Stimulated activated CD4-positive, alpha-beta T cell treated with anti-CD3 and anti-CD28 coated beads, Interleukin-2, amount 100 ng/mL, for 48 hours (primary cell): Measurements from ENCODE around the gene ZMAT3.
"Not testable (repeated sequence)": the region's sequence is repeated elsewhere in the genome, so short reads cannot be mapped to it uniquely, and the experiment has no call there.

Source experiments
- DNase-seq, 2 donors: peaks; one replicate each; pipeline ENCODE4 v3.0.0-alpha.2; 2020

Gene ZMAT3

DNA sequence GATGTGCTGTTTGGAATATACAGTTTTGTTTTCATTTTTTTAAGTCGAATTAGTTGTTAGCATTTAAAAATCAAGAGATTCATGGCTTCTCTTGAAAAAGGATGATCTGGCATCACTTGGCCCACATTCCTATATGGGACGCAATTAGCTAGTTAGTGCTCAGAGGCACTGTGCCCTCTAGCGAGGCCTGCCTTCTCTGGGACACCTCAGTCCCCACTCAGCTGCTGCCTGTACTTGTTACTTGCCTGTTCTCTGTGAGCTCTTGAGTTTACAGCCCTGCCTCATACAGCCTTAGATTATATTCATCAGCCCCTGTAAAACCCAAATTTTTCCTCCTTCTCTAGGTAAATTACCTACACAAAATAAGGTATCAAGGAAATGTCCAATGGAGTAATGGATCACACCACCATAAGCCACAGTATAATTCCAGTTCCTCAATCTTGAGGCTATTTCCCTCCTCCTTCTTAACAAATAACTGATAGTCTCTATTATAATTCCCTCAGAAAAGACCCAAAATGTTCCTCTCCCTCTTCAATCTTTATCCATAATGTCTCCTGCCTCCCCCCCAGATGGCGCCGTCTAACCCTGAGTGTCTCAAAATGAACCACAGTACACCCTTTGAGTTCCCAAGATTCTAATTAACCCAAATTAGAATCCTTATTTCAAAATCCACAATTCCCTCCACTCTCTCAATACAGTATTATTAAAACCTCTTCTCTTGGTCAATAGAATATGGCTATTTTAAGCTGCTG, 2.7 kb downstream of the ZMAT3 start:
- peak; percentile 13 to 47 for DNase-seq

DNA sequence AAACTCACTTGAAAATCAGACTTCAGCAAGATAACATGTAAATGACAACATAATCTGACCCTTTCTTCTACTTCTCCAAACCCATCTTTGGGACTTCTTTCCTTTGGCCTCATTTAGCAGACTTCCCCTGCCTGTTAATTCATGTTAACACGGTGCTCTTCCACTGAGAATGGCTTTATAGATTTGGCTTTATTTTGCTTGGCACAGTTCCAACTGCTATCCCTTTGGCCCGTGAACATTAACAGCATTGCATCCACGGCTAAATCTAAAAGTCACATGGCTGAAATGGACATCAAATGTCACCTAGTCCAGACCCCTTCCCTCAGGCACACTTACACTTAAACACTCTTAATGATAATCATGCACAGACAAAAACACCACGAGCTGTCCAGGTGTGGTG, 3.8 kb downstream of the ZMAT3 start:
- DNase-seq, result no peak

DNA sequence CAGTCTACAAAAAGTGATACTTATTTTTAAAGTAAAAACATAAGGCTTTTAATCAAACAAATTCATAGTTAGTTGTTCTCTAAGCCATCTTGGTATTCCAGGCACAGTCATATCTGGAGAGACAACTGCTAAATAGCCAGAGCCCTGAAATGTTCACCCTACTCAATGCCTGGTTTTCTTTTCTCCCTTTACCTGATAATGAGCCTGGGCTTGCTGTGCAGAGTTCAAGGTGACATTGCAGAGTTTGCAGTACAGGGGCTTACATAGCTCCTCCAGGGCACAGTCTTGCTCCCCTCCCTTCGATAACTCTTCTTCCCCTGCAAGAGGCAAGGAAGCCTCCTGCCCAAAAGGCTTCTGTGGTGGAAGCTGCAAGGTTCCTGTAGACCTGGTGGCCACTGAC, 4.3 kb downstream of the ZMAT3 start:
- no peak for DNase-seq

DNA sequence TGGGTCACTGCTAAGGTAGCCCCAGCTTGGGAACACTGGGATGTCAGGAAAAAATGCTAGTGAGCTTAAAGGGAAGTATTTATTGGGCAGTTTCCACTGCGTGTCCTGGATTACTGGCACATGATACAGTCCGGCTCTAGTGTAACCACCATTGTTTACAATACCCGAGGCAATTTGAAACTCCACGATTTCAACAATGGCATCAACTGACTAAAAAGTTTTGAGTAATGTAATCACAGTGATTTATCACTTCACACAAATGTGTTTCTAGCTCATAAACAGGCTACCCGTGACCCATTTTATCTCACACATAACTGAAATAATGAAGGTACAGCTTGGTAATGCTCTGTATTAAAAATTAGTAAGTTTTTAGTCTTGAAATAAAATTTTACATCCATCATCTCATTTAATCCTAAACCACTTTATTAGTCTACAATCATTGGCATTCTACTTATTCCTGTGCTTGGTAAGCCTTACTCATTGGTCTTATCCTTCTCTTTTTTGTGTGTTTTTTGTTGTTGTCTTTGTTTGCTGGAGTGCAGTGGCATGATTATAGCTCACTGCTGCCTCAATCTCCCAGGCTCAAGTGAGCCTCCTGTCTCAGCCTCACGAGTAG, 7.6 kb downstream of the ZMAT3 start:
- no peak for DNase-seq

DNA sequence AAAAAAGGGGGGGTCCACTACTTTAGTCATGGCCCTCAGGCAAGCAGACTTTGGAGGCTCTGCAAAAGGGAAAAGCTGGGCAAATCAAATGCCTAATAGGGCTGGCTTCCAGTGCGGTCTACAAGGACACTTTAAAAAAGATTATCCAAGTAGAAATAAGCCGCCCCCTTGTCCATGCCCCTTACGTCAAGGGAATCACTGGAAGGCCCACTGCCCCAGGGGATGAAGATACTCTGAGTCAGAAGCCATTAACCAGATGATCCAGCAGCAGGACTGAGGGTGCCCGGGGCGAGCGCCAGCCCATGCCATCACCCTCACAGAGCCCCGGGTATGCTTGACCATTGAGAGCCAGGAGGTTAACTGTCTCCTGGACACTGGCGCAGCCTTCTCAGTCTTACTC, 15.3 kb downstream of the ZMAT3 start:
- DNase-seq, result no peak

DNA sequence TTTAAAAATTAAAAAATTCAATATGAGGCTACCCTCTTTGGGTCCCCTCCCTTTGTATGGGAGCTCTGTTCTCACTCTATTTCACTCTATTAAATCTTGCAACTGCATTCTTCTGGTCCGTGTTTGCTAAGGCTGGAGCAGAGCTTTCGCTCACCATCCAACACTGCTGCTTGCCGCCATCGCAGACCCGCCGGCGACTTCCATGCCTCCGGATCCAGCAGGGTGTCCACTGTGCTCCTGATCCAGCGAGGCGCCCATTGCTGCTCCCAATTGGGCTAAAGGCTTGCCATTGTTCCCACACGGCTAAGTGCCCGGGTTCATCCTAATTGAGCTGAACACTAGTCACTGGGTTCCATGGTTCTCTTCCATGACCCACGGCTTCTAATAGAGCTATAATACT, 17.0 kb downstream of the ZMAT3 start:
- not testable (repeated sequence) for DNase-seq

DNA sequence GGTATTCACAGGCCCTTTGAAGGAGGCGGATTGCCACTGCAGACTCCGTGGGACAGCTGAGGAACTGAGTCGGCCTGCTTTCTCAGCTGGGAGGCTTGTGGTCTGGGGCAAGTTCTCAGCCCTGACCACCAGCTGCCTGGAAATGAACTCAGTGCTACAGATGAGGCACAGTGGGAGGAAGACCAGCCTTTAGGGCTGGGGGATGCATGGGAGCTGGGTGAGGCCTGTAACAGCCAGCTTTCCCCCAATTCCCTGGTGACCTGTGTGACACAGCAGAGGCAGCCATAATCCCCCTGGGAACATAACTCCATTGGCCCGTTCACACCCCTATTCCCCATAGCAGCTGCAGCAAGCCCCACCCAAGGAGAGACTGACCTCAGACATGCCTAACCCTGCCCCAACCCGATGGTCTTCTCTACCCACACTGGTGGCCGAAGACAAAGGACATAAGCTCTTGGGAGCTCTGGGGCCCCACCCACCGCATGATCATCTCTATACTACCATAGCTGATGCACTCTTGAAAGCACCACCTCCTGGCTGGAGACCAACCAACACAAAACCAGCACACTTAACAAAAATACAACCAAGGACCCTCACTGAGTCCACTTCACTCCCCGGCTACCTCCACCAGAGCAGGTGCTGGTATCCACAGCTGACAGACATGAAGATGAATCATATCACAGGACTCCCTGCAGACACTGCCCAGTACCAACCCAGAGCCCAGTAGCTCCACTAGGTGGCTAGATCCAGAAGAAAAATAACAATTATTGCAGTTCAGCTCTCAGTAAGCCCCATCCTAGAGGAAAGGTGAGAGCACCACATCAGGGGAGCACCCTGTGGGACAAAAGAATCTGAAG, 24.9 kb downstream of the ZMAT3 start:
- no peak for DNase-seq

DNA sequence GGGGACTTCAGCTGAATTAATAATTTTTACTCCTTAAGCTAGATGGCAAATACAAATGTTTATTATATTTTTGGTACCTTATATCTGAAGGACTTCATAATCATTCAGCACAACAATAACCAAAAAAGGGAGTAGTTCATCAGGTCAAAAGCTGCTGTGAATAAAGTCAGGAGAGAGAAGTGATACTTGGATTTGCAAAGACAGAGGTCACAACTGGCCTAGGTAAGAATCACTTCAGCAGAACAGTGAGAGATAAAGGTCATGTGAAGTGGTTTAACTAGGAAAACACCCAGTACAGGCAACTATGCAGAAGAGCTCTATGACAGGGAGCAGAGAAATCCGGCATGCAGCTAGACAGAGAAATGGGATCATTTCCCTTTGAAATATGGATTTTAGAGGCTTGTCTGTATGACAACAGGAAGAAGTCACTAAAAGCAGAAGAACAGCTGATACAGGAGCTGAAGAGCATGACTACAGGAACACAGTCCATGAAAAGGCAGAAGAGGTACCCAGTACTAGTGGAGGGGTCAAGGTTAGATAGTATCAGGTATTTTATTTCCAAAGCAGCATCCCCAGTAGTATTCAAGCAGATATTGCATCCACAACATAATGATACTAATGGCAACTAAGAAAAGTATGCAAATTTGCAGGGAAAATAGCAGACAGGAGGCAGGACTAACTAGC, 25.7 kb downstream of the ZMAT3 start:
- DNase-seq, result no peak

DNA sequence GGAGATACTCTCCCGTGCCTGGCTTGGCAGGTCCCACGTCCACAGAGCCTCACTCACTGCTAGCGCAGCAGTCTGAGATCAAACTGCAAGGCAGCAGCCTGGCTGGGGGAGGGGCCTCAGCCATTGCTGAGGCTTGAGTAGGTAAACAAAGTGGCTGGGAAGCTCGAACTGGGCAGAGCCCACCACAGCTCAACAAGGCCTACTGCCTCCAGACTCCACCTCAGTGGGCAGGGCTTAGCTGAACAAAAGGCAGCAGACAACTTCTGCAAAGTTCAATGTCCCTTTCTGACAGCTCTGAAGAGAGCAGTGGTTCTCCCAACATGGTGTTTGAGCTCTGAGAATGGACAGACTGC, 32.7 kb downstream of the ZMAT3 start:
- DNase-seq, result not testable (repeated sequence)

DNA sequence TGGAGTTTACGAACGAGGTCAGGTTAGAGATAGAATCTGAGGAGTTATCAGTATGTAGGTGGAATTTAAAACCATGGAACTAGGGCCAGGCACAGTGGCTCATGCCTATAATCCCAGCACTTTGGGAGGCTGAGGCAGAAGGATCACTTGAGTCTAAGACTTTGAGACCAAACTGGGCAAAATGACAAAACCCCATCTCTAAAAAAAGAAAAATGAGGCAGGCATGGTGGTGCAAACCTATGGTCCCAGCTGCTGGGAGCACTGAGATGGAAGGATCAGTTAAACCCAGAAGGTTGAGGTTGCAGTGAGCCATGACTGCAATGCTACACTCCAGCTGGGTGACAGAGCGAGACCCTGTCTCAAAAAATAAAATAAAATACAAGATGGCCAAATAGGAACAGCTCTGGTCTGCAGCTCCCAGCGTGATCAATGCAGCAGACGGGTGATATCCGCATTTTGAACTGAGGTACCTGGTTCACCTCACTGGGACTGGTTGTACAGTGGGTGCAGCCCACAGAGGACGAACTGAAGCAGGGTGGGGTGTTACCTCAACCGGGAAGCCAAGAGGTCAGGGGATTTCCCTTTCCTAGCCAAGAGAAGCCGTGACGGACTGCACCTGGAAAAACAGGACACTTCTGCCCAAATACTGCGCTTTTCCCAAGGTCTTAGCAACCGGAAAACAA, 33.3 kb downstream of the ZMAT3 start:
- no peak for DNase-seq

DNA sequence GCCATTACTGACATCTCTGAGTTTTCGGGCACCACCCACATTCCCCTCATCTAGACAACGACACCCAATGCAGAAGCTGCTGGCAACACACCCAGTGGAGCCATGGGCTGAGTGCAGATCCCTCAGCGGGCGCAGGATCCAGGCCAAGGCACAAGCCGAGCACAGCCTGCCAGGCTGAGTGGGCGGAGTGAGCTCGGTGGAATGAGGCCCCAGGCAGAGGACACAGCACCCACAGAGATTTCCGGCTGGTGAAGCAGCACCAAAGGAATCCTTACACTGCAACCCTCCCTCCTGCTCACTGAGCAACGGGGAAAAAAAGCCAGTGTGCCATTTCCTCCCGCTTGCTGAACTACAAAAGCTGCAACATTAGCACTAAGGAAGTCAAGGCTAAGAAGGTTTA, 34.3 kb downstream of the ZMAT3 start:
- peak; percentile 48 to 59 for DNase-seq

DNA sequence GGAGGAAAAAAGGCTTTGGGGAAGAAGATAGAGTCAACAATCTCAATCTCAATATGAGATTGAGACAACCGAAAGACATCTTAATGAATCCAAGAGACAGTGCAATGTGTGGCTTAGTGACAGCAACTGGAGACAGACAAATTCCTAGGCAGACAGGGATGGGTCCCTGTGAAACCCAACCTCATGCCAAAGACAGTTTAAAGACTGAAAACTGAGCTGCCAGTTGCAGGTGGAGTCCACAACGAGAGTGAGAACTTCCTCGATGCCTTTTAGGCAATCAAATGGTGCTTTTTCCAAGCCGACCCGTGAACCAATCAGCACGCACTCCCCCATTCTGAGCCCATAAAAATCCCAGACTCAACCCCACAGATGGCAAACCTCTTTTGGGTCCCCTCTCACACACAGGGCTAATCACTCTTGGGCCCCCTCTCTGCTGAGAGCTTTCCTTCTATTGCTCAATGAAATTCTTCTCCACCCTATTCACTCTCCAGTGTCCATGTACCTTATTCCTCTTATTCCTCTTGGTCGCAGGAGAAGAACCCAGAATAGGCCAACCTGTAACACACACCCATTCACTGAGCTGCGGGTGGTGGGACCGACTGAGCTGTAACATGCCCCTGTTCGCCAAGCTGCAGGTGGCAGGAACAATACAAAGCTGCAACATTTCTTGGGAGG, 34.8 kb downstream of the ZMAT3 start:
- no peak for DNase-seq

DNA sequence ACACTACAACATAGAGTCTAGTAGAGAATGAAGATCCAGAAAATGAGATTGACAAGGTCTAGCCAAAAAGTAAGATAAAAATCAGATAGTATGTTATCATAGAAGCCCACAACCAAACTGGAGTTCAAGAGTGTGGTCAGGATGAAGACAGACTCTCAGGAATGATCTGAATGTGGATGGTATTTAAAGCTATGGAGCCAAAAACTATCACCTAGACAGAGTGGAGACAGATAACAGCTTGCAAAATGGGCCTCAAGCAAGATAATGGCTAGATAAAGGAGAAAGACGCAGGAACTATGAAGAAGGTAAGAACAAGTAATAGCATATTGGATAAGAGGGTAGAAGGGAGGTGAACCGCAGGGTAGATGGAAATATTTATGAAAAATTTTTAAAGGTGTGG, 35.4 kb downstream of the ZMAT3 start:
- no peak for DNase-seq

DNA sequence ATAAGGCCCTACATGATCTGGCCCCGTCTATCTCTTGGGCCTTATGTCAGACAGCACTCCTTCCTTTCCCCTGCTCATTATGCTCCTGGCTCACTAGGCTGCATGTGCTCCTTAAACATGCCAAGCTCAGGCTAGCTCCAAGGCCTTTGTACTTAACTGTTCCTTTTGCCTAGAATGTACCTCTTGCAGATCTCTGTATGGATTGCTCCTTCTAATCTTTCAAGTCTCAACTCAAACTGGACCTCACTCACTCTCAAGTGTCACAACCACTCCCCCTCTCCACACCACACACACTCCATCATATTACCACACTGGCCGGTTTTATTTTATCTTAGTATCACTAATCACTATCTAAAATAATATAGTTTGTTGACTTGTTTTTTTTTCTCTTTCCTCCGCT, 36.4 kb downstream of the ZMAT3 start:
- DNase-seq, result no peak

DNA sequence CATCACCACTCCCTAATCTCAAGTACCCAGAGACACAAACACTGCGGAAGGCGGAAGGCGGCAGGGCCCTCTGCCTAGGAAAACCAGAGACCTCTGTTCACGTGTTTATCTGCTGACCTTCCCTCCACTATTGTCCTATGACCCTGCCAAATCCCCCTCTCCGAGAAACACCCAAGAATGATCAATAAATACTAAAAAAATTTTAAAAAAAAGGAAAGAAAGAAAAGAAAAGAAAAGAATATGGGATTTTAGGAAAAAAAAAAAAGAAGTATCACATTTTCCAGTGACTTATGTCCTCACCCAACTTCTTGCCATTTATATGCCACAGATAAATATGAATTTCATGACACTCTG, 38.3 kb downstream of the ZMAT3 start:
- not testable (repeated sequence) for DNase-seq

DNA sequence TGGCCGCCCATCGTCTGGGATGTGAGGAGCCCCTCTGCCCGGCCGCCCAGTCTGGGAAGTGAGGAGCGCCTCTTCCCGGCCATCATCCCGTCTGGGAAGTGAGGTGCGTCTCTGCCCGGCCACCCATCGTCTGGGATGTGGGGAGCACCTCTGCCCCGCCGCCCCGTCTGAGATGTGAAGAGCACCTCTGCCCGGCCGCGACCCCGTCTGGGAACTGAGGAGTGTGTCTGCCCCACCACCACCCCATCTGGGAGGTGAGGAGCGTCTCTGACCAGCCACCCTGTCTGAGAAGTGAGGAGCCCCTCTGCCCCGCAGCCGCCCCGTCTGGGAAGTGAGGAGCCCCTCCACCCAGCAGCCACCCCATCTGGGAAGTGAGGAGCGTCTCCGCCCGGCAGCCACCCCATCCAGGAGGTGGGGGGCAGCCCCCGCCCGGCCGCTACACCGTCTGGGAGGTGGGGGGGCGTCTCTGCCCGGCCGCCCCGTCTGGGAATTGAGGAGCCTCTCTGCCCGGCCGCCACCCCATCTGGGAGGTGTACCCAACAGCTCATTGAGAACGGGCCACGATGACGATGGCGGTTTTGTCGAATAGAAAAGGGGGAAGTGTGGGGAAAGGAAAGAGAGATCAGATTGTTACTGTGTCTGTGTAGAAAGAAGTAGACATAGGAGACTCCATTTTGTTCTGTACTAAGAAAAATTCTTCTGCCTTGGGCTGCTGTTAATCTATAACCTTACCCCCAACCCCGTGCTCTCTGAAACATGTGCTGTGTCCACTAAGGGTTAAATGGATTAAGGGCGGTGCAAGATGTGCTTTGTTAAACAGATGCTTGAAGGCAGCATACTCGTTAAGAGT, 38.9 kb downstream of the ZMAT3 start:
- DNase-seq, result not testable (repeated sequence)

DNA sequence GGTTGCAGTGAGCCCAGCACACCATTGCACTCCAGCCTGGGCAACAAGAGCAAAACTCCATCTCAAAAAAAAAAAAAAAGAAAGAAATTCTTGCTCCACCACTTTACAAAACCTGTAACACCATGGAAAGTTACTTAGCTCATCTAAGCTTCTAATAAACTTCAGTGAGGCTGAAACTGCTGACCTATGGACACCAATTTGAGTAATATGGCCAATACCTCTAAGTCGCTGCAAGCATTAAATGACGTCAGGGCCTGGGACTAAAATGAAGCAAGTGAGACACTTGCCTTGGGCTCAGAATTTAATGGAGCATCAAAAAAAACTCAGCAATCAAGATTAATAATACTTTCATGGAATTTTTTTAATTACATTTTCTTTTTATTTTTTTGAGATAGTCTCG, 42.5 kb downstream of the ZMAT3 start:
- no peak for DNase-seq

DNA sequence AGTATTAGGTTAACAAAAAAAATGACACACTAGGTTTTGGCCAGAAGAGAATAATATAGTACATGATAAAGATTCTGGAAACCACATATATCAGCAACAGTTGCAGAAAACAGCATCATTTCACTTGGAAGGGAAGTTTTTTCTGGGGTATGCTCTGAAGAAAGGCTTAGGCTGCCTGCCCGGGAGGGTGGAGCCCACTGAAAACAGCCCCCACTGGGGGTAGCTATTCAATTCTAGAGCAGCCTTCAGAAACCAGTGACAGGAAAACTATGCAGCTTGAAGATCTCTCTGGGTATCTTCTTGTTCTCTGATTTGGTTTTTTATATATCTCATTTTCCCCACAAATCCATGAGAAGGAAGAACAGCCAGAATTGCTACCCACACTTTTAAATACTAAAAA, 43.2 kb downstream of the ZMAT3 start:
- DNase-seq, result no peak

DNA sequence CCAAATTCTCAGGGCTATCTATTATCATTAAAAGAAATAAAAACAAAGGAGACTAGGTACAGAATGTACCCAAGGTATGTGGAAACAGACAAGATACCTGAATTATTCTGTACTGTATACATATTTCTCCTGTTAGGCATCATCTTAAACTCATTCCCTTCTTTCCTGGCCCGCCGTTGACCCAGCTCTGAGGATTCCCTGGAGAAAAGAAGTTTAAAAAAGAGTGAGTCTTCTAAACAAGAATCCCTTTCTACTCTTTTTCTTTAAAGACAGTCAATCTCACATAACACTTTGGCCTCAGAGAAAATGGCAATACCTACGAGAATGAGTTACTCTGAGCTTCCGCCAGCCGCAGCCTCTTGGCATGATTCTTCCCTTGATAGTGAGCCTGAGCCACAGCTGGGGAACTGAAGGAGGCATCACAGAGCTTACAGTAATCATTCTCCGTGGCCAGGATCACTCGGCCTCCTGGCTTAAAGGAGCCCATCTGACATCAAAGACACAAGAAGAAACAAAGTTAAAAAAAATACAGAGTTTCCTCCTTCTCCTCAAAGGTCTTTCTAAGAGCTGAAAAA, 44.2 kb downstream of the ZMAT3 start:
- no peak for DNase-seq

DNA sequence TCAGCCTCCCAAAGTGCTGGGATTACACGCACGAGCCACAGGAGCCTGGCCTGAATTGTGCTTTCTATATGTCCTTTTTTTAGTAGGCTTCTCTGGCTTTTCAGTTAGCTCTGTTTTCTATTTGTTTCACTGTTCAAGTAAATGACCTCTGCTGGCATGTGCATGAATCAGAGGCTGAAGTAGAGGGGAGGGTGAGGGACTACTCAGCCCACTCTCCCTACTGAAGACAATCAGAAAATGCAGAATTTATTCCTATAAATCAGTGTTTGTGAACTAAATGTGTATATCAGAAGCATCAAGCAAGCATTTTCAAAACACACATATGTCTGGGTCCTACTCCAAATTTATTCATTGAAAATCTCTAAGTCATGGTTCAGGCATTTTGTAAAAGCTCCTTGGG, 45.0 kb downstream of the ZMAT3 start:
- DNase-seq, result no peak
